Activated CD8-positive, alpha-beta memory T cell treated with anti-CD3 and anti-CD28 coated beads for 1 hour (primary cell): Measurements from ENCODE around the gene TCF7L1.
A peak's percentile ranks its signal among the peaks of the same experiment; 100 is the strongest.
"Not testable (repeated sequence)": the region's sequence is repeated elsewhere in the genome, so short reads cannot be mapped to it uniquely, and the experiment has no call there.

Source experiments
- DNase-seq, 2 donors: peaks; one replicate each; pipeline ENCODE4 v3.0.0-alpha.2; 2020; ENCODE audit warnings: low read depth in 1 of 2; ENCODE audit errors: extremely low read depth in 1 of 2

TCF7L1 gene

DNA sequence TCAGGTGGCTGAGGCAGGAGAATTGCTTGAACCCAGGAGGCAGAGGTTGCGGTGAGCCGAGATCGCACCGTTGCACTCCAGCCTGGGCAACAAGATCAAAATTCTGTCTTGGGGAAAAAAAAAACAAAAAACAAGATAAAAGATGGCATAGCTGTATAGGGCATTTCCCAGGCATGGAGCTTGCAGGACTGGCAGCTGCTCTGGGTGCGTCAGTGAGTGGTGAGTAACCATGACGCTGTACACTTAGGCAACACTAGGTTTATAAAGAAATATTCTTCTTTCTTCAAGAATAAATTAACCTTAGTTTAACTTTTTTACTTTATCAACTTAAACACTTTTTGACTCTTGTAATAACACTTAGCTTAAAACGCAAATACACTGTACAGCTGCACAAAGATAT, 179.2 kb downstream of the TCF7L1 start:
- DNase-seq, result no peak

DNA sequence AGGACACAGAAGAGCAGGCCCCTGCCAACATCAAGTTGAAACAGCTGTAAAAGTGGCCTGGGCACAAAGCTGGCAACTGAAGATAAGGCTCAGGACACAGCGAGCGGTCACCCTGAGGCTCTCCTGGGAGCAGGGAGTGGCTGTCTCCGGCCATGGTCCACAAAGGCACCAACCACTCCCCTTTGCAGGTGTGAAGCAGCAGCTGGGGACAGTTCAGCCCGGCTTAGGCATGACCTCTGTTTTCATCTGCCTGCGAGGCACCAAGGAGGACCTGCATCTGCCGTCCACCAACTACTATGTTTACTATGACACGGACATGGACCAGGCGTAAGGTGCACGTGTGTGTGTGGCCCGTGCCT, 181.7 kb downstream of the TCF7L1 start:
- DNase-seq, result no peak

DNA sequence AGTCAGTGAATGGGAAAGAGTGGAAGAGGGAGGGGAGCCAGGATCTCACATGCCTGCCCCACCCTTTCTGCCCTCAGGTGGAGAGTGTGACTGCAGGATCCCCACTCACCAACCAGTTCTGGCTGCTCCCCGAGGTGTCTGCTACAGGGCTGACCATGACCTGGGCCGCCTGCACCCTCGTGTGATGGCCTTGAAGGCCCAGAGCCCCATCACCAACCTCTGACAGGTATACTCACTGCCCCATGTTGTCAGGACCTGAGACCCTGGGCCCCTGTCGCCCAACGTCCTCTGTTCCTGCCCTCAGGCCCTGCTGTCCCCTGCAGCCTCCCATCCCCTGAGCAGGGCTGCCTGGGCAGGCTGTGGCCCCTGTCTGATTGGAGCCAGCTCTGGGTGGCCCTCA, 182.7 kb downstream of the TCF7L1 start:
- not testable (repeated sequence) for DNase-seq

DNA sequence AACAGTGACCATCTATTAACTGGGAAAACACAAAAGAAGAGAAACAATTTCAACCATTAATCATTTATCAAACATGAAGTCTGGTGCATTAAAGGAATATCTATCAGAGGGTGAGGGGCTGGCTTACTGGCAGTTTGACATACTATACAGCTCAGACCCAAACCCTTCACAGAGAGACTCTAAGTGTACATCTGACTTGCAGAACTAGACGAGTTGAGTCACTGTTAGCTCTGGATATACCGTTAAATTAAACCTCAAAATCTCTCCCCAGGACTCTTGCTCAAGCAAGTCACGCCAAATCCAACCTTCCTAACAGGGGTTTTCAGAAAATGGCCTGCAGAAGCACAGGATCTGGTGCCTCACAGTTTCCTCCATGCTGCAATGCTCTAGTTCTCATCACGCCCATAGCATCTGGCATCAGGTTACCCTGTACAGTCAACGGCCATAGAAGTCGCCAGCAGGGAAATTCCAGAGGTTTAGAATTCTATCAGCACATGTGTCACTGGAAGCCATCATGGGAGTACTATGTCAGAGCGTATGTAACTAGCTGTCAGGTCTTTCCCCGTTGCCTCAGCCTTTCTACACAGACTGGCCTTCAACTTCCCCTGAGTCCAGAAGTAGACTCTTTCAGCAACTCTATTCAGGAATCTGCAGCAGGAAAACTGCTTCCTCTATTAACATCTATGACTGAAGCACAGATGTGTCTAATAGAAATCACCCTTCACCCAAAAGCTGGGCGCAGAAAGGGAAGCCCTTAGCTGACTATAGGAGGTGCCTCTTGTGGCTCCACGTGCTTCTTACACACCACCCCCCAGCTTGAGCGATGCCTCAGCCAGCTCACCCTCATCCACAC, 185.3 kb downstream of the TCF7L1 start:
- no peak for DNase-seq

DNA sequence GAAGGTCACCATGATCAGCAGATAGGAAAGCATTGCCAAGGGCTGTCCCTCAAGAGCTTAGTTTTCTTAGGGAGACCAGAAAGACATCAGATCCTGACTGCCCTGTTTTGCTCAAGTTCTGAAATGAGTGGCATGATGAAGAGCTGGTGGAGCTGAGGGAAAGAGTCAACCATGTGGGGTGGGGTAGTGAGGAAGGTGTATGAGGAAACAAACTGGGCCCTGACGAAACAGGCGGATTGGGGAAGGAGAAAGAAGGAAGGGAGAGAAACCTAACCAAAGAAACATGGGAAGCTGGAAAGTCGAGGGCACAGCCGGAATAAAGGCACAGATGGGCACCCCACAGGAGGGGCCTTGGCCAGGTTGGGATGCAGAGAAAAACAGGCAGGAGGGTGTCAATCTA, 186.6 kb downstream of the TCF7L1 start:
- DNase-seq, result no peak

- DNase-seq, result no peak
Observed at GRCh38 chr2:85323351-85323987, 190.3 kb downstream of the TCF7L1 start.

GRCh38 chr2:85323988-85324367, 190.8 kb downstream of the TCF7L1 start:
- DNase-seq, result not testable (repeated sequence)

GRCh38 chr2:85324639-85325465, 191.7 kb downstream of the TCF7L1 start:
- DNase-seq, result no peak

- DNase-seq, result no peak
Observed at GRCh38 chr2:85325466-85325811, 192.2 kb downstream of the TCF7L1 start.

DNA sequence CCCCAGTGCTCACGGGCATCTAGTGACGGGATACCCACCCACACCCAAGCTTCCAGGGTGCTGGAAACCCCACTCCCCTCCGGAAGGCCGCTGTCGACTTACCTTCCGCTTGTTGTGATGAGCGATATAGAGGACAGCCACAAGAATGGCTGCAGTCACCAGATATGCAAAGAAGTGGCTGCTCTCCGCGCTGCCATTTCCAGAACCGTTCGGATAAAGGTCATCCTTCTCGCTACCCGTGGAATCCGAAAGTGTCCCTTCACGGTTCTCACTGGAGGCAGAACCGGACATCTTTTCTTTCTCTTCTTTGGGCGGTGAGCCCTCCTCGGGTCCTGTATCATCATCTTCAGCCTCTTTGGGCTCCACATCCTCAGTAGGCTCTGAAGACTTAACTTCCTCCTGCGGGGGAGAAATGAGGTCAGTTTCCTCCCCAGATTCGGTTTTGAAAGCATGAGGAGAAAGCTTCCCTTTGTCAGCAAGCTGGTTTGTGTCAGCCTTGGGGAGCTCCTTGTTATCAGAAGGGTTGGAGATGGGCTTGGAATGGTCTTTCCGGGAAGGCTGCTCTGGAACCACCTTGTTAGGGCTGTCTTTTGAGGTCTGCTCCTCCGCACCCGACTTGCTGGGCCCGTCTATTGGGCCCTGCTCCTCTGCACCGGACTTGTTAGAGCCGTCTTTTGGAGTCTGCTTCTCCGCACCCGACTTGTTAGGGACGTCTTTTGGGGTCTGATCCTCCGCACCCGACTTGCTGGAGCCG, 193.4 kb downstream of the TCF7L1 start:
- DNase-seq, result no peak

GRCh38 chr2:85327160-85327821, 194.1 kb downstream of the TCF7L1 start:
- DNase-seq, result peak in 1 of 2 donors; percentile 33

GRCh38 chr2:85327822-85328617, 194.8 kb downstream of the TCF7L1 start, which contains the start of gene TGOLN2:
TSS of gene TGOLN2 (minus strand) at chr2:85327989. CDS start at chr2:85327962, 27 bp downstream.
- peak; percentile 81 to 92 for DNase-seq

GRCh38 chr2:85329181-85329651, 196.0 kb downstream of the TCF7L1 start:
- no peak for DNase-seq

DNA sequence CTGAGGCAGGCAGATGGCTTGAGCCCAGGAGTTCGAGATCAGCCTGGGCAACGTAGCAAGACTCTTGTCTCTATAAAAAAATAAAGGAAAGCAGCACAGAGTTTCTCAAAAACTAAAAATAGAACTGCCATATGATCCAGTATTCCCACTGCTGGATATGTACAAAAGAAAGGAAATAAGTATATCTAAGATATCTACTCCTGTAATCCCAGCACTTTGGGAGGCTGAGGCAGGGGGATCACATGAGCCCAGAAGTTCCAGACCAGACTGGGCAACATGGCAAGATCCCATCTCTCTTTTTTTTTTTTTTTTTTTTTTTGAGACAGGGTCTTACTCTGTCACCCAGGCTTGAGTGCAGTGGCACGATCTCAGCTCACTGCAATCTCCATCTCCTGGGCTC, 196.5 kb downstream of the TCF7L1 start:
- DNase-seq, result not testable (repeated sequence)

DNA sequence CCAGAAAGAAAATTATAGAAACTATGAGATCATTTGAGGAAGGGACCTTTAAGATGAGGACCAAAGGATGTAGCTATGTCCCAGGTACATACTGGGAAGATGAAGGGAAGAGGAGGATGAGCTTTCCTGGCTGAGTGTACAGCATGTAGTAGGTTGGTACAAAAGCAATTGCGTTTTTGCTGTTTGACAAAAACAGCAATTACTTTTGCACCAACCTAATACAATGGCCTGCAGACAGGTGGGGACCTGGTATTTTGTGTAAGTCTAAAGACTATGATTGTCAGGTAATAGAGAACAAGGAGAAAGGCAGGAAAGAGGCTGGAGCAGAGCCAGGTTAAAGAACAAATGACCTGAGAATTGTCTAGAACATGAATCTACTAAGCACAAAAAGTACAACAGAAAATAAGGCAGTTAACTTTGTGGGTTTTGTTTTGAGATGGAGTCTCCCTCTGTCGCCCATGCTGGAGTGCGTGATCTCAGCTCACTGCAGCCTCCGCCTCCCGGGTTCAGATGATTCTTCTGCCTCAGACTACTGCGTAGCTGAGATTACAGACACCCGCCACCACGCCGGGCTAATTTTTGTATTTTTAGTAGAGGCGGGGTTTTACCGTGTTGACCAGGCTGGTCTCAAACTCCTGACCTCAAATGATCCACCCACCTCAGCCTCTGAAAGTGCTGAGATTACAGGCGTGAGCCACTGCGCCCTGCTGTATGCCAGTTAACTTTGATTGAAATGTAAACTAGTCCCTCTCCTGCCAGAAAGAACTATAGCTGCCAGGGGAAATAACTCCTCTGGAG, 197.8 kb downstream of the TCF7L1 start:
- no peak for DNase-seq

- DNase-seq, result not testable (repeated sequence)
Observed at GRCh38 chr2:85333877-85334276, 200.7 kb downstream of the TCF7L1 start.

GRCh38 chr2:85334928-85335327, 201.7 kb downstream of the TCF7L1 start:
- DNase-seq, result no peak

DNA sequence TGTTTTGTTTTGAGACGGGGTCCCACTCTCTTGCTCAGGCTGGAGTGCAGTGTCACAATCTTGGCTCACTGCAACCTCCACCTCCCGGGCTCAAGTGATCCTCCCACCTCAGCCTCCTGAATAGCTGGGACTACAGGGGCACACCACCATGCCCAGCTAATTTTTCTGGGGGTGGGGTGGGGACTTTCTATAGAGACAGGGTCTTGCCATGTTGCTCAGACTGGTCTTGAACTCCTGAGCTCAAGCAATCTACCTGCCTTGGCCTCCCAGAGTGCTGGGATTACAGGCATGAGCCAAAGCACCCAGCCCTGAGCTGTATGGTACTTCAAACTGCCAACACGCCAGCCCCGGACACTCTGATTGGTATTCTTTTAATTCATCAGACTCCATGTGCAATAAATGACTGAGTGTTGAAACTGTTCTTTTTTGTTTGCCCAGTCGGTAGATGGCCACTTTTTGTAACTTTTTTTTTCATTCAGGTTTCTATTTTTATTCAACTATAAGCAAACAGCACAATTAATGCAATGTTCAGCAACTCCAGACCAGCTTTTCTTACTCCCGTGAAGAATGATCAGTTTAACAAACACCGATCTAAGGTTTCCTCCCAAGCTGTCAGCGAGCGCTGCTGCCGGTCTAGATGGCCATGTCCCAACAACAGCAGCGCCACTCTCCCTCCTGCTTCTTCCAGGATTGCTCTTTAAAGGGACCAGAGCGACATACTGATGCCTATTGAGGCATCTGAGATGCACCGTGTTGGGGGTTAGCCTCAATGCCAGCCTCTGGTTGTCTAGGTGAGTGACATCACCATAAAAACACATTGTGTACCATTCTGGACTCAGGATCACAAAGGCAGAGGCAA, 207.1 kb downstream of the TCF7L1 start:
- no peak for DNase-seq
